ENCODE data around the gene CAMSAP1. TPM values are rescaled to one million over a fixed set of nuclear protein-coding genes. Genes with fewer than 3 reads are reported as not detected.

CAMSAP1 gene
- total and polyA plus RNA-seq, 2 of the 4 experiments (the other 2 are of a cell fraction), result 8.2 to 19.5 TPM

- peaks cover 18 to 46% of the 10 kb centered on the region in 2 experiments for H3K79me1 ChIP-seq (ENCODE audit: low read depth in 1 of 2, low read length in 2 of 2)
- TF ChIP-seq BHLHE40 (IDR thresholded peaks at IDR 0.05; ENCODE audit: low read depth, low read length) (no peak), ELK1 (IDR thresholded peaks at IDR 0.05; ENCODE audit: borderline replicate concordance, low read depth, low read length) (no peak), CHD1 (IDR thresholded peaks at IDR 0.05; ENCODE audit: low read depth, low read length) (no peak), FOS (IDR thresholded peaks at IDR 0.05; ENCODE audit: low read depth, low read length) (no peak), SMC3 (IDR thresholded peaks at IDR 0.05; ENCODE audit: low read depth, low read length) (no peak), MAFK (IDR thresholded peaks at IDR 0.05; ENCODE audit: low read depth, low read length) (no peak), RCOR1 (IDR thresholded peaks at IDR 0.05; ENCODE audit: insufficient replicate concordance, low read length) (no peak), NFE2L2 (IDR thresholded peaks at IDR 0.05; ENCODE audit: low read depth, low read length) (no peak), USF2 (IDR thresholded peaks at IDR 0.05; ENCODE audit: low read depth, low read length) (no peak), RFX5 (IDR thresholded peaks at IDR 0.05; ENCODE audit: low read depth, low read length) (no peak), CEBPB (IDR thresholded peaks at IDR 0.05; ENCODE audit: low read depth, low read length) (no peak), POLR2A (IDR thresholded peaks at IDR 0.05; ENCODE audit: low read depth, low read length) (no peak), MAZ (IDR thresholded peaks at IDR 0.05; ENCODE audit: borderline replicate concordance, low read depth, low read length) (no peak)
- no peak overlapping the region for H2BK120ac ChIP-seq (ENCODE audit: low read depth, low read length)
- peaks cover 12% of the 10 kb centered on the region for H3K9me1 ChIP-seq (ENCODE audit: insufficient read depth, low read length)
- H4K20me1 ChIP-seq (ENCODE audit: insufficient read depth, low read length), result peaks cover 19% of the 10 kb centered on the region
- in situ Hi-C loops (cut with MboI; ENCODE audit: low sequenced_read_pairs), result no loop called here
- dilution Hi-C loops (cut with HindIII; ENCODE audit: low sequenced_read_pairs, unreplicated experiment), result no loop called here
- no peak overlapping the region for H4K5ac ChIP-seq (ENCODE audit: low read depth, low read length)
- H2BK5ac ChIP-seq (ENCODE audit: low read depth, low read length, poor library complexity, severe bottlenecking), result no peak overlapping the region
- no peak overlapping the region for H2AK9ac ChIP-seq (replicated peaks; ENCODE audit: low read depth, low read length, poor library complexity)
- H3K4ac ChIP-seq (ENCODE audit: low read depth, low read length), result no peak overlapping the region
- H2AK5ac ChIP-seq (ENCODE audit: low read depth, low read length), result no peak overlapping the region
- DNase-seq (no peak), ATAC-seq (ENCODE audit: low read depth) (no peak)
- no peak overlapping the region for H3K4me3 ChIP-seq (ENCODE audit: insufficient read depth, low read depth, low read length)
- H3K27me3 ChIP-seq (ENCODE audit: control insufficient read depth, insufficient read depth, low read length), result no peaks in the 10 kb centered on the region
- no peak overlapping the region for H4K8ac ChIP-seq (ENCODE audit: low read depth in 2 of 2, low read length in 2 of 2)
- no peak overlapping the region for H3K4me2 ChIP-seq (ENCODE audit: low read depth, low read length)
- H2AFZ ChIP-seq (replicated peaks; ENCODE audit: low read length, poor library complexity), result no peak overlapping the region
- peaks cover 7% of the 10 kb centered on the region for H3K4me1 ChIP-seq (ENCODE audit: control insufficient read depth, insufficient read depth, low read length)
- H2BK20ac ChIP-seq (ENCODE audit: low read depth, low read length), result no peak overlapping the region
- no TSS peak for BruUV-seq (replicated peaks)
- no peak overlapping the region for H3K27ac ChIP-seq (ENCODE audit: insufficient read depth, low read length)
- no peaks in the 10 kb centered on the region for H3K9me3 ChIP-seq (ENCODE audit: control insufficient read depth, insufficient read depth, low read length)
- CTCF ChIA-PET, result no interaction called here
- no peak overlapping the region for H4K91ac ChIP-seq (ENCODE audit: insufficient read depth, low read depth, low read length)
- H2BK15ac ChIP-seq (ENCODE audit: low read depth, low read length), result no peak overlapping the region
- WGBS, 2 experiments (ENCODE audit: extremely low coverage in 2 of 2, insufficient read length in 1 of 2), result no CpG with 5 or more reads among the region's 1 CpG
- H3K23ac ChIP-seq (ENCODE audit: low read depth, low read length), result no peak overlapping the region
- POLR2A ChIA-PET (ENCODE audit: unreplicated experiment), result no interaction called here
- H3K9ac ChIP-seq (ENCODE audit: low read depth, low read length), result no peak overlapping the region
- intact Hi-C loops (cut with micrococcal nuclease), result no loop called here
- peaks cover 17% of the 10 kb centered on the region for H3K36me3 ChIP-seq (ENCODE audit: control insufficient read depth, insufficient read depth, low read length)
- H3K18ac ChIP-seq (ENCODE audit: low read depth, low read length), result no peak overlapping the region
- H3K14ac ChIP-seq (replicated peaks; ENCODE audit: low read depth, low read length), result no peak overlapping the region
- H3K56ac ChIP-seq (ENCODE audit: extremely low read depth, insufficient read depth, low read length), result no peak overlapping the region
These were observed 59.5 kb downstream of the CAMSAP1 start for GRCh38 chr9:135847833-135848232.

Data from IMR-90 (cell line).